ENCODE data around the gene TNS3. TPM values are rescaled to one million over a fixed set of nuclear protein-coding genes. Genes with fewer than 3 reads are reported as not detected.

TNS3 gene
- total and polyA plus RNA-seq, 9 of the 15 experiments (the other 6 are each of a cell fraction or from before 2014, with no cell fraction given), result 0.20 TPM; not detected in 8

- ATAC-seq, result peak; percentile 92
- Histone ChIP-seq H3K27me3 (ENCODE audit: control insufficient read depth in 2 of 2, insufficient read depth in 2 of 2, low read length in 2 of 2) (peaks cover 0 to 6% of the 10 kb centered on the region in 2 experiments; a peak in 1 of 5 replicates), H3K4me1 (replicated peaks in 1 of 2; ENCODE audit: control insufficient read depth in 2 of 2, insufficient read depth in 2 of 2, low read length in 2 of 2) (peaks cover 5 to 7% of the 10 kb centered on the region in 2 experiments; a peak in 2 of 5 replicates), H3K9ac (ENCODE audit: insufficient read depth in 1 of 2, low read depth in 2 of 2, low read length in 2 of 2) (no peak overlapping the region), H3K9me1 (ENCODE audit: control insufficient read depth, insufficient read depth, low read length) (peaks cover 3% of the 10 kb centered on the region), H3K27ac (ENCODE audit: extremely low read depth, low read depth, low read length) (no peak overlapping the region), H3K79me2 (ENCODE audit: control insufficient read depth, insufficient read depth, low read length) (no peaks in the 10 kb centered on the region), H3K4me3 (no peak overlapping the region), H3K9me3 (replicated peaks; ENCODE audit: control insufficient read depth, insufficient read depth, low read depth, low read length) (no peaks in the 10 kb centered on the region), H2AFZ (ENCODE audit: low read depth, low read length) (no peak overlapping the region), H3K4me2 (ENCODE audit: insufficient read depth, low read length) (no peak overlapping the region), H3K36me3 (ENCODE audit: control insufficient read depth, insufficient read depth, low read length) (no peaks in the 10 kb centered on the region), H4K20me1 (replicated peaks; ENCODE audit: control insufficient read depth, insufficient read depth, low read length) (no peaks in the 10 kb centered on the region; the same call in 1 of the 2 replicates)
- in situ Hi-C loops (cut with MboI) (no loop called here), intact Hi-C loops (cut with micrococcal nuclease) (loop anchor here (1.0 to 10.0 kb wide), 4 partner anchors 170 to 849 kb away; no protein-coding TSS in a partner anchor)
- peak; percentile 63 to 71 (median 66) for DNase-seq (ENCODE audit: extremely low read depth in 1 of 4, low spot score in 3 of 4)
- WGBS (ENCODE audit: insufficient coverage, low coverage, missing lambda C conversion rate), result 22% methylated on average over 7 of the region's 7 CpGs
- CTCF ChIA-PET (ENCODE audit: low intra/inter-chr PET ratio), result interaction anchor here (0.6 to 1.3 kb wide), 3 partner anchors 551 to 889 kb away, joined by 3 to 7 read pairs (median 3); no protein-coding TSS in a partner anchor
- FAIRE-seq, result peak; percentile 89
- BruUV-seq (replicated peaks), result no TSS peak
- POLR2A ChIA-PET, result interaction anchor here (0.6 to 1.0 kb wide), 3 partner anchors 78 to 1162 kb away, joined by 3 read pairs; no protein-coding TSS in a partner anchor
- TF ChIP-seq REST (IDR thresholded peaks at IDR 0.05; ENCODE audit: borderline replicate concordance) (peak; percentile 80; the same call in 1 of the 2 replicates), REST (CRISPR knock-in tag; IDR thresholded peaks at IDR 0.05; ENCODE audit: low read depth) (no peak), E2F4 (CRISPR knock-in tag; IDR thresholded peaks at IDR 0.05; ENCODE audit: low read depth) (no peak), RAD21 (CRISPR knock-in tag; conservative IDR thresholded peaks at IDR 0.05 in 1 of 2, IDR thresholded peaks at IDR 0.05 in 1 of 2) (peak; percentile 93), ZNF696 (CRISPR knock-in tag; conservative IDR thresholded peaks at IDR 0.05) (no peak), DEAF1 (CRISPR knock-in tag; IDR thresholded peaks at IDR 0.05) (peak; percentile 88), ZKSCAN1 (IDR thresholded peaks at IDR 0.05; ENCODE audit: low read depth, low read length) (no peak), CEBPB (tag; IDR thresholded peaks at IDR 0.05) (peak; percentile 58), CEBPG (CRISPR knock-in tag; IDR thresholded peaks at IDR 0.05) (no peak), CEBPG (tag; conservative IDR thresholded peaks at IDR 0.05 in 1 of 2, IDR thresholded peaks at IDR 0.05 in 1 of 2) (peak in 1 of 2 experiments; percentile 50; a peak in 1 of 4 replicates)
Measured at GRCh38 chr7:47266131-47266706, 315.7 kb downstream of the TNS3 start.
